ENCODE results near the gene NUP93.
A peak's percentile ranks its signal among the peaks of the same experiment; 100 is the strongest.
"Not testable (repeated sequence)": the region's sequence is repeated elsewhere in the genome, so short reads cannot be mapped to it uniquely, and the experiment has no call there.

NUP93 gene

DNA sequence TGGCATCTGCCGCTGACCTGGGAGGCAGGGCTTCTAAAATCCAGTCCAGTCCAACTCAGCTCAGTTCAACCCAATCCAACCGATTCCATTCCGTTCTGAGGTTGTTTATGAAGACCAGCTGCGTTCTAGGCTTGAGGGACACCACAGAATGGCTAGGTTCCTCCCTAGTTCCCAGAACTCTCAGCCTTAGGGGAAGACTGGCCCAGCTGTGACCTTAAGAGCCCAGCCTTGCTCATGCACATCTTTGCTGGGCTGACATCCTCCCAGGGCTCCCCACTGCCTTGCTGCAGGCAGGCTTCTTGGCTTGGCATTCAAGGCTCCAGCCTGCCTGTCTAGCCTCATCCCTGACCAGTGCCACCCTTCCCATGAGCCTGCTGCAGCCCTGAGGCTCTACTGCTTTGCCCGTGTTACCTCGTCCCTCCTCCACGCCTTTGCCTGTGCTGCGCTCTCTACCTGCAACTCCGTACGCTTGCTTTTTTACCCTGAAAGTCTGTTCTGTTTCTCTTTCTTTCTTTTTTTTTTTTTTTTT lies 143.0 kb downstream of the NUP93 start:
- no peak for DNase-seq

DNA sequence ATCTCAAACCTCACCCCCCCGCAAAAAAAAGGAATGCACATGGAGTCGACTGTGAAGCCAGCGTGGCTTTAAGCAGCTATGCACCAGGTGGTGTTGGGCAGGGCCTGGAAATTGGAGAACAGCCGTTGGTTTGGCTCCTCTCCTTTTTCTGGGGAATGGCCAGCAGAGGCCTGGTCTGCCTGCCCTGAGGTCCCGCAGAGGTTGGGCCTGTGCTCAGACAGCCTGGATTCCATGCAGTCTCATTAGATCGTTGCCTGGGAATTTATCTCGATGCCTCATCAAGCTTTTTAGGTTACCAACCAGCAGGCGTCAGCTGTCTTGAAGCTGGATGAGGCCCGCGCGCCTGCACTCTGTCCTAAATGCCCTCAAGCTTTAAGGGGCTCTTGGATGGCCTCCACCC lies 144.9 kb downstream of the NUP93 start:
- peak; percentile 22 for DNase-seq

DNA sequence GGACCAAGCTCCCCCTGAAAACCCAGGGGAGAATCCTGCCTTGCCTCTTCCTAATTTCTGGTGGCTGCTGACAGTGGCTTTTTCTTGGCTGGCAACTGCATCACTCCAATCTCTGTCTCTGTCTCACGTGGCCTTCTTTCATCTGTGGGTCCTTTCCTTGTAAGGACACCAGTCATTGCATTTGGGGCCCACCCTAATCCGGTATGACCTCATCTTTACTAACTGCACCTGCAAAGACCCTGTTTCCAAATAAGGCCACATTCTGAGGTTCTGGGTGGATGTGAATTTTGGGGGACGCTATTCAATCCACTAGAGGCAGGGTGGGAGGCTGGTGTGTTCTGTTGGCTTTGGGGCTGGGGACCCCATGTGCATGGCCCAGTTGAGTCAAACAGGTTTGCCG lies 146.1 kb downstream of the NUP93 start:
- no peak for DNase-seq

DNA sequence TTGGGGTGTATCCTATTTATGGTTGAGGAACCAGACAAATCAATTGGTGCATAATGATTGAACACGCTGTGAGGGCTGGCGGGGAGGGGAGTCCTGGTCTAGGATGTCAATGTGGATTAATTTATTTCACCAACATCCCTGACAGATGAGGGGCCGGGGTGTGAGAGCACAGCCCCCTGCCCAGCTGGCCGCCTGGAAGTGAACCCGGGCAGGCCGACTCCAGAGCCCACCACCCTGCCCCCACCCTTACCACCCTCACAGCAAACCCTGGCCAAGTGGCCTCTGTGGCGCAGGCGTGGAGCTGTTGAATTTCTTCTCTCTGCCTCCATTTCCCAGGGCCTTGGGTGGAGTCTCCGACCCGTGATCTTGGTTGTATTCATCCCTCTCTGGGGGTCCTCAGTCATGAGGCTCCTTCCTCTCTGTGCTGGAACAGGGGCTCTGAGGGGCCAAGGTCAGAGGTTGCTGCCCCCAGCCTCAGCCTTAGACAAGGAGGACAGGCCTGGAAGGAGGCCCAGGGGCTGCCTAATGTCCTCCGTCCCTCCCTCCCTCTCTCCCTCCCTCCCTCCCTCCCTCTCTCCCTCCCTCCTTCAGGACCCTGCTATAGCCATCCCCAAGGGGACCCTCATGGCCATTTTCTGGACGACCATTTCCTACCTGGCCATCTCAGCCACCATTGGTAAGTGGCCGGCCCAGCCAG lies 147.7 kb downstream of the NUP93 start:
- no peak for DNase-seq

DNA sequence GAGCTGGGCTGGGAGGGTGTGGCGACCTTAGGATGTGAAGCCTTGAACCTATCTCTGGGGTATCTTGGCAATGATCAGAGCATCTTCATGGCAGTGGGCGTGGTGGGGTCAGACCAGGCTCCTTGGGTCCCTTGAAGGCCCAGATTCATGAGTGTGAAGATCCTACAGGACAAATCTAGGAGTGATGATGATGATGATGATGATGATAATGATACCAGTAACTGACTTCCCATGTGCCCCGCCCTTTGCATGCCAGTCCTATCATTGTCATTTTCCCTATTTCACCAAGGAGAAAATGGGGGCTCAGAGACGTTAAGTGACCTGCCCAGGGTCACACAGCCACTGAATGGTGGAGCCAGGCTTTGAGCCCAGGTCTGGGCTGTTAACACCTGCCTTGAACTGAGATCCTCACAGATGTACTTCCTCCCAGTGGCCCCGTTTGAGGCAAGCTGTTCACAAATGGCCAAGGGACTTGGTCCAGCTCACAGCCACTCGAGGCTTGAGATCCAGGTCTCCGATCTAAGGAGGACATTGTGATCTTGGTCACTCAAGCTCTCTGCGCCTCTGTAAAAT lies 148.4 kb downstream of the NUP93 start:
- DNase-seq, result no peak

DNA sequence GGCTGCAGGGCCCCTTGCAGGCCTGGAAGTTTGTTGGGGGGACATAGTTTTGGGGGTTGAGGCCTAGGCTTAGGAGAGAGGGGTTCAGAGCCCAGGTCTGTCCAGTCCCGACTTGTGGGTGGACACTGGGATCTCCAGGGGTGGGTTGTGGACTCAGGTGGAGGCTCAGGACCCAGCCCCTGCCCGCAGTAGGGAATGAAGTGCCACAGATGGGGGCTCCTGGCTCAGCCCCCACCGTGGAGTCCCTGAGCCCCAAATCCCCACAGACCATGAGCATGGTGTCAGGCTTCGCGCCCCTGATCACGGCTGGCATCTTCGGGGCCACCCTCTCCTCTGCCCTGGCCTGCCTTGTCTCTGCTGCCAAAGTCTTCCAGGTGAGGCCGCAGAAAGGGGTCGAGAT lies 149.3 kb downstream of the NUP93 start:
- DNase-seq, result no peak

DNA sequence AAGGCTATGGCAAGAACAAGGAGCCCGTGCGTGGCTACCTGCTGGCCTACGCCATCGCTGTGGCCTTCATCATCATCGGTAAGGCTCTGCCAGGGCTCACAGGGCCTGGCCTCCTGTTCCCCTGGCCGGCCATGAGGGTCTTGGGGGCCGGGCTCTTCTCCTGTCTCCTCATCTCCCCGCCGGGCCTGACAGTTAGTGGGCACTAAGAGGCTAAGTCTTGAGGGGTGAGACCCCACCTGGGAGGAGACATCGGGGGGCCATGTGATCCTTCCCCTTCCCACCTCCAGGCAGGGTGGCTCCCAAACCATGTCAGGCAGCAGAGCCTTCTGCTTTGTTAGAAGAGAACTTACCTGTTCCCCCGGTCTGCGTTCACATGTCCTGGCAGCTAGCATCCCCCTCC lies 150.2 kb downstream of the NUP93 start:
- no peak for DNase-seq

DNA sequence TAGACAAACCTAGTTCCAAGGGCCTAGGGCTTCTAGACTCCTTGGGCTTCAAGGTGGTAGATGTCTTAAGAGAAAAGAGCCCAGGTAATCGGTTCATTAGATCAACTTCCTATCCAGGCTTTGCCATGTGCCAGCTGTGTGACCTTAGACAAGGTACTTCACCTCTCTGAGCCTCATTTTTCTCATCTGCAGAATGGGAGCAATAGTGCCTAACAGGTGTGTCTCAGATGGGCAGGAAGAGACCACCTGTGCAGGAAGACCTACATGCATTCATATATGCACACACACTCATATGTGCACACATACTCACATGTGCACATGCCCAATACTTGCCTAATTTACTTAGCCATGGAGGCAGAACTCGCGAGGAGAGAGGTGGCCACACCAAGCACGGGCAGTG lies 150.8 kb downstream of the NUP93 start:
- DNase-seq, result no peak

DNA sequence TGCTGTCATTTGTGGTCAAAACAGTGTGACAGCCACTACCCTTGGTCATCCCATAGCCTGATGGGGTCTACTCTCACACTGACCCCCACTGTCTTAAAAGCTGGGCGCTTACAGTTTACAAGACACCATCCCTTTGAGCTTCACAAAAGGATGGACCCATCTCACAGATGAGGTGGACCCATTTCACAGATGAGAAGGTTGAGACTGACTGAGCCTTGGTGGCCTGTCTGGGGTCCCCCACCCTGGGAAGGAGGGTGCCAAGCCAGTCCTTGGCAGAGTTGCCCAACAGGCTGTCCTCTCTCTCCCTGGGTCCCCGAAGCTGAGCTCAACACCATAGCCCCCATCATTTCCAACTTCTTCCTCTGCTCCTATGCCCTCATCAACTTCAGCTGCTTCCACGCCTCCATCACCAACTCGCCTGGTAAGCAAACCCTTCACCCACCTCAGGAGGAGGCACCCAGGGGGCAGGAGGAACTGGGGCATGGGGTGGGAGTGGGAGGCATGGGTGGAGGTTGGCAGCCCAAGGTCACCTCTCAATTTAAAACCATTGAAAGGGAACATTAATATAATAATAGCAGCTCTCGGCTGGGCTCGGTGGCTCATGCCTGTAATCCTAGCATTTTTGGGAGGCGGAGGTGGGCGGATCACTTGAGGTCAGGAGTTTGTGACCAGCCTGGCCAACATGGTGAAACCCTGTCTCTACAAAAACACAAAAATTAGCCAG lies 152.3 kb downstream of the NUP93 start:
- DNase-seq, result no peak

DNA sequence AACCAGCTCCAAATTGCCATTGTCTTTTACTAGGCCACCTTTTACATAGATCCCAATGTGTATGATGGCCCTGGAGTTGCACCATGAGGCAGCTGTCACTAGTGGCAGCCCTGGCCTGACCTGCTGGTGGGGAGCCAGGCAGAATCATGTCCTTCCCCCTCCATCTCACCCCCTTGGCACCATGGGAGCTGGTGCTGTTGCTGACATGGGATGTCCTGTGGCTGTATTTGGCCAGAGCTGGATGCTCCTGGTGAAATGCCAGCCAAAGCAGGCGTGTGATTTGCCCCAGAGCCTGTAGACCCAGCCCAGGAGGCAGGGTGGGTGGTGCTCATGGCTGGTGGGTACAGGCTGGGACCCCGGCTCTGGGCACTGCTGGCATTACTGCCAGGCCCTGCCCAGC lies 153.7 kb downstream of the NUP93 start:
- no peak for DNase-seq

DNA sequence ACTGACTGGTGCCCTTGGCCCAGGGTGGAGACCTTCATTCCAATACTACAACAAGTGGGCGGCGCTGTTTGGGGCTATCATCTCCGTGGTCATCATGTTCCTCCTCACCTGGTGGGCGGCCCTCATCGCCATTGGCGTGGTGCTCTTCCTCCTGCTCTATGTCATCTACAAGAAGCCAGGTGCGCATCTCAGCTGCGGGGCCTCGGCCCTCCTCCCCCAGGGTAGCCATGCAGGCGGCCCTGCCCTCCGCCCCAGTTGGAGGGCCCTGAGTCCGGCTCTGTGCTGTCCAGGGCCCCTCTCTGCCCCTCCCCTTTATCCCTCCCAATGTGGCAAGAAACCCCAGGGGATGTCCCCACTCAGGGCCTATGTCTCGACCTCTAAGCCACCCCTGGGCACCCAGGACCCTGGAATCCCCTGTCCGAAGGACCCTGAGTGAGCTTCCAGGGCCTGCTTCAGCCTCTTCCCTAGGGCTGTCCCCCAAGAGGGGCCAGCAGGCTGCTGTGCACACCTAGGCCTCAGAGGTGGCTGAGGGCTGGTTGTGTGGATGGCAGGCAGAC lies 154.2 kb downstream of the NUP93 start:
- no peak for DNase-seq

DNA sequence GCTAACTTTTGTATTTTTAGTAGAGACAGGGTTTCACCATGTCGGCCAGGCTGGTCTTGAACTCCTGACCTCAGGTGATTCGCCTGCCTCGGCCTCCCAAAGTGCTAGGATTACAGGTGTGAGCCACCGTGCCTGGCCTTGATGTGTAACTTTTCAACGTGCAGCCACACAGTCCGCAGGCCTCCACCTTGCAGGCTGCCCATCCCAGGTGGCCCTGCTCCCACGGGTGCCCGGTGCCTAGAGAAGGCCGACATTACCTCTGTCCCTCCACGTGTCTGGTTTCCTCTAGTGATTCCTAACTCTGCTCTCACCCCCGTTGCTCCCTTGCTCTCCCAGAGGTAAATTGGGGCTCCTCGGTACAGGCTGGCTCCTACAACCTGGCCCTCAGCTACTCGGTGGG lies 155.0 kb downstream of the NUP93 start:
- DNase-seq, result not testable (repeated sequence)

DNA sequence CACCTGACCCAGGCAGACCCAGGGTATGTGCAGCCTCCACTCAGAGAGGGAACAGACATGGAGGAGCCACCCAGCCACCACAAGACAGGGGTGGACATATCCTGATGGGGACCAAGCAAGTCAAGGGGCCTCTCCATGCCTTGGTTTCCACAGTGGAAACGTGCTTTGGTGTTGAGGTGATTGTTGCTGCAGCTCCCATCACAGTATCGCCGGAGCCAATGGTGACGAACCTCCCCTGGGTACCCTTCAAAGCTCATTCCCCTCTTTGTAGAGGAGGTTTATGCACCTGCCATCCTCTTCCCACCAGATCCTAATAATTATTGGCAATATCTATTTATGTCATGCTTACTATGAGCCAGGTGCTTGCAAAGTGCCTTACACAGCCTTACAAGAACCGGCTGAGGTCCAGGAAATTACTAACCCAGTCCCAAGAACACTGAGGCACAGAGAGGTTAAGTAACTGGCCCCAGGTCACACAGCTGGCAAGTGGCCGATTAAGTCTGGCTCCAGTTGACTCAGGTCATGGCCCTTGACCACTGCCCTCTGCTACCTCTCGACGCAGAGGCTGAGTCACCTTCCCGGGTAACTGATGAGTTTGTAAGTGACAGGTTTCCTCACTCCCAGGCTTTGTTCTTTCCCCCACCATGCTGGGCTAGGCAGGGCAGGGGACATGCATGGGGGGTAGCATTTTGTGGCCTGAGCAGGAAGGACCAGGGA lies 155.7 kb downstream of the NUP93 start:
- no peak for DNase-seq

DNA sequence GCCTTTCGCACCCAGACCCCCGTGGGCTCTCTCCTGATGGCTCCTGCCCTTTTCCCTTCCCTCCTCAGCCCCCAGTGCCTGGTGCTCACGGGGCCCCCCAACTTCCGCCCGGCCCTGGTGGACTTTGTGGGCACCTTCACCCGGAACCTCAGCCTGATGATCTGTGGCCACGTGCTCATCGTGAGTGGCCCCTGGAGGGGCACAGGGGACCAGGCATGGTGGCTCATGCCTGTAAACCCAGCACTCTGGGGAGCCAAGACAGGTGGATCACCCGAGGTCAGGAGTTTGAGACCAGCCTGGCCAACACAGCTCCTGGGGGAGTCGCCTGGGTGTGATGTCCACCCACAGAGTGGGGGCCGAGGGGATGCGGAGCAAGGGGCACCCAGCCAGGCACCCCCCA lies 156.4 kb downstream of the NUP93 start:
- DNase-seq, result no peak

DNA sequence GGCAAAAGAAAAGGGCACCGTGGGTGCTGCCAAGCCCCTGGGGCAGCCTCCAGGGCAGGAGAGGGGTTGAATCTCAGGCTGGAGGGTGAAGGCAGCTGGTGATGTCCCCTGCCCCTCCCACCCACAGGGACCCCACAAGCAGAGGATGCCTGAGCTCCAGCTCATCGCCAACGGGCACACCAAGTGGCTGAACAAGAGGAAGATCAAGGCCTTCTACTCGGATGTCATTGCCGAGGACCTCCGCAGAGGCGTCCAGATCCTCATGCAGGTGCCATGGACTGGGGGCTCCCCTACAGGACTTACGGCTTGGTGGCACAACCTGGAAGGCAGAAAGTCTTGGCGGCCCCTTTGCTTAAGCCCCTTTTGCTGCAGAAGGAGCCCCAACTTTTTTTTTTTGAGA lies 156.9 kb downstream of the NUP93 start:
- no peak for DNase-seq

DNA sequence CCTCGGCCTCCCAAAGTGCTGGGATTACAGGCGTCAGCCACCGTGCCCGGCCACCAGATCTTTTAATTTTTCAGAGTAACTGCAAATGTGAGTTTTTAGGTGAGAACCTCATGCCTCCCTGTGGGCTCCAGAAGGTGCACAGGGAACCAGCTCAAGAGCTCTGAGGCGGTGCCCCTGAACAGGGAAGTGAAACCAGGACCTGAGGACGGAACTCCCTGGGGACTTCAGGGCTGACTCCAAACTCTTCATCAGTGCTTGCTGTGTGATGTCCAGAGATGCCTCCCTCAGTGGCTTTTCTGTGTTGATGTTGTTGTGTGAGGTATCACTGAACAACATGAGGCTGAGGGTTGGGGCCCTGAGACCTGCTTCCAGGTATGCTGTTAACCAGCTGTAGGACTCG lies 158.9 kb downstream of the NUP93 start:
- DNase-seq, result no peak

DNA sequence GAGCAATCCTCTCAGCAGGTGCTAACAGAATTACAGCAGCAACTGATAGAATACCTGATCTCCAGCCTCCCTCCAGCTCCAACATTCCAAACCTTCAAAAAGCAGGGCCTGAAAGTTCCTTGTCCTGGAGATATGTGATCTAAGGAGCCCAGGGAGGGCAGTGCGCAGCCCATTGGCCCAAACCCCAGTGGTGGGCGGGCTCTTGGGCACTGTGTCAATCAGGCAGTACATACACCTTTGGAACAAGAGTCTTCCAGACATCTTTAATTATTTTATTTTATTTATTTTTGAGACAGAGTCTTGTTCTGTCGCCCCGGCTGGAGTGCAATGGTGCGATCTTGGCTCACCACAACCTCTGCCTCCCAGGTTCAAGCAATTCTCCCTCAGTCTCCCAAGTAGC lies 159.3 kb downstream of the NUP93 start:
- DNase-seq, result no peak

DNA sequence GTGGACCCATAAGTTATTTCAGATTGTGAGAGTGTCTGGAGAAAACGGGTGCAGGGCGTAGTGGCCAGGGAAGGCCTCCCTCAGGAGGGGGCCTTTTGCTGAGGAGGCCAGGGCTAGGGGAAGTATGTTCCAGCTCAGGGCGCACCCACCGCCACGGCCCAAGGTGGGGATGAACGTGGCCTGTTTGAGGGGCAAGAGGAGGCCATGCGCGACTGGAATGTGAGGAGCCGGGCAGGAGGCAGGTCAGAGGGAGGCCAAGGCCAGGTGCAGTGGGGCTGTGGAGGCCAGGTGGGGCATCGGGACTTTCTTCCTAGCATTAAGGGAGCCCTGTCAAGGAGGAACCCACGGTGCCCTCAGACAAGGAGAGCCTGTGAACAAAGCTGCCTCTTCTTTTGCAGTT lies 161.8 kb downstream of the NUP93 start:
- no peak for DNase-seq

DNA sequence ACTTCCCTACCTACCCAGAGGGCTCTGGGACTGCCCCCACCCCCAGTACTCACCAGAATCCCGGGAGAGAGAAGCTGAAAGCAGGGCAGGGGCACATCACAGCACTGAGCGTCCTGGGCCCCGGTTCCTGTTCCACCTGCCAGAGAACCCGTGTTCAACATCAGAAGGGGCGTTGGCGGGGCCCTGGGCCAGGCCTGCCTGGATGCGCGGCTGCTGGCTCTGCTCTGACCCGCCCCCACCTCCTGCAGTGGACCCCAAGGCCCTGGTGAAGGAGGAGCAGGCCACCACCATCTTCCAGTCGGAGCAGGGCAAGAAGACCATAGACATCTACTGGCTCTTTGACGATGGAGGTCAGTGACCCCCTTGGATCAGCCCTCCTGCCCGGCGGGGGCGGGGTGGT lies 162.8 kb downstream of the NUP93 start:
- DNase-seq, result no peak

DNA sequence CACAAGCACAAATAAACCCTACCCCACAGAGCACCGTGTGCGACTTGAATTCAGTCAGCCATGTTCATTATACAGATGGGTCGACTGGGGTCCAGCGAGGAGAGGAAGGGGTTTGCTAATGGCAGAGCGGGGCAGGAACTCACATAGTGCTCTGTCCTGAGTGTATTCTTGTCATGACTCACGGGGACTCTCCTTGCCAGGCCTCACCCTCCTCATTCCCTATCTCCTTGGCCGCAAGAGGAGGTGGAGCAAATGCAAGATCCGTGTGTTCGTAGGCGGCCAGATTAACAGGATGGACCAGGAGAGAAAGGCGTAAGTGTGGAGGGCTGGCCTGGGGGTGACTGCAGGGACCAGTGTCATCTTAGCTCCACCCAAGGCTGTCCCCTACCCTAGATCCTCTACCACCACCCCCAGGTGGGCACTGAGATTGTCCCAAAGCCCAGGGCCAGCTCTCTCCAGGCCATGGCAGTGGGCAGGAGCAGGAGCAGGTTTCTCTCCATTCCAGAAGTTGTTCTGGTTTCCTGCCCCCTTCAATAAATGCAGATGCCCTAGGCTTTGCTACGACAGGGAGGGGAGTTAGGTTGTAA lies 164.5 kb downstream of the NUP93 start:
- DNase-seq, result no peak

DNA sequence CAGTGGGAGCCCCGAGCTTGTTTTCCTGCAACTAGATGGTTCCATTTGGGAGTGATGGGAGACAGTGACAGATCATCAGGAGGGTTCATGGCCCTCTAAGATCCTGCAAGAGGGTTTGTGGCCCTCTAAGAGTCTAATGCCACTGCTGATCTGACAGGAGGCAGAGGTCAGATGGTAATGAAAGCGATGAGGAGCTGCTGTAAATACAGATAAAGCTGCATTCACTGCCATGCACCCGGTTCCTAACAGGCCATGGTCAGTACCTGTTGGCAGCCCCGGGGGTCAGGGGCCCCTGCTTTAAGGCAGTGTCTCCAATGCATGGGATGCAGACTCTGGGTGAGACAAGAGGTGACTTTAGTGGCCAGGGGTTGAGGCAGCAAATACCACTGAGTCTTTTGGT lies 165.9 kb downstream of the NUP93 start:
- no peak for DNase-seq

DNA sequence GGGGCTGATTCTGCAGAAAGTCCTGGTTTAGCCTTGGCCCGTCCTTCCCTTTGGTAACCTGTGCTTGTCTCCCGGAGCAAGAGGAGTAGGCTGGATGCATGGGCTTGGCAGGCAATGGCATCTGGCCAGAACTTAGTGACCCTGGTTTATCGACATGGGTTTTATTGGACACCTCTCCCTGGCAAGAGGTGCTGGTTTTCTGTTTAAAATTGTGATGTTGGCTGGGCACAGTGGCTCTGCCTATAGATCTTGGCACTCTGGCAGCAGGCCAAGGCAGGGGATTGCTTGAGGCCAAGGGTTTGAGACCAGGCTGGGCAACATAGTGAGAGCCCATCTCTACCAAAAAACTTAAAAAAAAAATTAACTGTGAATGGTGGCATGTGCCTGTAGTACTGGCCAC lies 166.3 kb downstream of the NUP93 start:
- DNase-seq, result no peak

Measured in fibroblast of skin of back (primary cell).